Kidney epithelial cell (primary cell): Measurements from ENCODE around the gene PTPRT. TPM values are rescaled to one million over a fixed set of nuclear protein-coding genes. Genes with fewer than 3 reads are reported as not detected.
"Not testable (repeated sequence)": the region's sequence is repeated elsewhere in the genome, so short reads cannot be mapped to it uniquely, and the experiment has no call there.

ENCODE experiments used
- DNase-seq: peaks from one replicate; pipeline ENCODE4 v3.0.0-alpha.2; 2010; ENCODE audit warnings: low read depth
- H3K27me3 ChIP-seq: 2 replicates; pipeline ENCODE4 v1.6.0; 2011; ENCODE audit warnings: low read length; ENCODE audit not compliant: control insufficient read depth, insufficient read depth
- H3K36me3 ChIP-seq: 2 replicates; pipeline ENCODE4 v1.5.1; 2011; ENCODE audit warnings: low read length; ENCODE audit not compliant: control insufficient read depth, insufficient read depth
- H3K4me3 ChIP-seq: 2 replicates; pipeline ENCODE4 v1.5.1; 2011; ENCODE audit warnings: low read depth, mild to moderate bottlenecking, control low read depth, low read length
- CTCF ChIP-seq: IDR thresholded peaks from 2 replicates; pipeline ENCODE4 v1.5.1; 2011; ENCODE audit warnings: mild to moderate bottlenecking, moderate library complexity, low read length, control low read depth, inconsistent platforms; ENCODE audit not compliant: insufficient read depth, poor library complexity, severe bottlenecking
- total RNA-seq: library from RNA; depleted of rRNA; stranded (reverse); fragments of >200 nt; gene quantifications from 2 replicates; pipeline ENCODE4 v1.2.3, GENCODE V29; 2015

PTPRT gene
- total RNA-seq, 1 donor from 2014 or later: 0.25 TPM

GRCh38 chr20:42252116-42252515 lies 937.6 kb downstream of the PTPRT start:
- DNase-seq: no peak
- no peaks in the 10 kb centered on the region for H3K36me3 ChIP-seq
- no peak overlapping the region for H3K4me3 ChIP-seq
- H3K27me3 ChIP-seq: no peaks in the 10 kb centered on the region
- TF ChIP-seq CTCF: no peak

- Histone ChIP-seq H3K27me3 (no peaks in the 10 kb centered on the region), H3K36me3 (no peaks in the 10 kb centered on the region), H3K4me3 (no peak overlapping the region)
- TF ChIP-seq CTCF: no peak
- no peak for DNase-seq
These were observed 970.9 kb downstream of the PTPRT start for GRCh38 chr20:42218621-42219374.

- no peak overlapping the region for H3K4me3 ChIP-seq
- no peak for DNase-seq
These were observed 975.6 kb downstream of the PTPRT start for GRCh38 chr20:42214074-42214473.

GRCh38 chr20:42212391-42212790 lies 977.3 kb downstream of the PTPRT start:
- no peaks in the 10 kb centered on the region for H3K36me3 ChIP-seq
- TF ChIP-seq CTCF: no peak
- no peak for DNase-seq
- no peaks in the 10 kb centered on the region for H3K27me3 ChIP-seq
- H3K4me3 ChIP-seq: no peak overlapping the region

More at GRCh38 chr20:42214074-42214473, 975.6 kb downstream of the PTPRT start:
- Histone ChIP-seq H3K27me3 (no peaks in the 10 kb centered on the region), H3K36me3 (no peaks in the 10 kb centered on the region)
- no peak for TF ChIP-seq CTCF

- not testable (repeated sequence) for DNase-seq, H3K36me3 ChIP-seq, H3K27me3 ChIP-seq, H3K4me3 ChIP-seq
These were observed 983.1 kb downstream of the PTPRT start for GRCh38 chr20:42206557-42206956.

- TF ChIP-seq CTCF: no peak
- no peaks in the 10 kb centered on the region for H3K36me3 ChIP-seq
- no peak for DNase-seq
These were observed 985.5 kb downstream of the PTPRT start for GRCh38 chr20:42204109-42204660.

More at GRCh38 chr20:42204109-42204660, 985.5 kb downstream of the PTPRT start:
- H3K27me3 ChIP-seq: no peaks in the 10 kb centered on the region
- H3K4me3 ChIP-seq: no peak overlapping the region
